ENCODE measurements around the gene OCA2. TPM values are rescaled to one million over a fixed set of nuclear protein-coding genes. Genes with fewer than 3 reads are reported as not detected.

Gene OCA2
- total RNA-seq, 1 donor from 2014 or later = 2.8 TPM

DNA sequence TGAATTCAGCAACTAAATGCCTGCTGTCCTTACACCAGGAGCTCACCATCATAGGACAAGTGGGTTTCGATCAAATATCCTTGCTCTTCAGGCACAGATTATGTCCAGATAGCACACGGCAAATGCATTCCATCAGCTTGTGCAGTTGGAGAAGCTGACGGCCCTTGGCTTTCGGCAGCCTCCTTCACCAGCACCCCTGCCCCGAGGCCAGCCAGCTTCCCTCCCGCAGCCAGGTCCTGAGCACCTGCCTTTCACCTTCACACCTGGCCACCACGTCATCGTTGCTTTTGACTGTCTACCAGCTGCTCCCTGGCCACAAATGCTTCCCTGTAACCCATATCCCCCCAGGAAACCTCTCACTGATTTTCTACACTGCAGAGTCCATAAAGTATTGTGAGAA is 355.5 kb downstream of the OCA2 start:
- Mint-ChIP-seq H3K27ac (no peak overlapping the region), H3K36me3 (no peaks in the 10 kb centered on the region), H3K27me3 (peaks cover 6% of the 10 kb centered on the region), H3K4me1 (ENCODE audit: unreplicated experiment) (peaks cover 9% of the 10 kb centered on the region), H3K9me3 (peaks cover 3% of the 10 kb centered on the region), H3K4me3 (no peak overlapping the region)
- TF ChIP-seq, protein P1, sequence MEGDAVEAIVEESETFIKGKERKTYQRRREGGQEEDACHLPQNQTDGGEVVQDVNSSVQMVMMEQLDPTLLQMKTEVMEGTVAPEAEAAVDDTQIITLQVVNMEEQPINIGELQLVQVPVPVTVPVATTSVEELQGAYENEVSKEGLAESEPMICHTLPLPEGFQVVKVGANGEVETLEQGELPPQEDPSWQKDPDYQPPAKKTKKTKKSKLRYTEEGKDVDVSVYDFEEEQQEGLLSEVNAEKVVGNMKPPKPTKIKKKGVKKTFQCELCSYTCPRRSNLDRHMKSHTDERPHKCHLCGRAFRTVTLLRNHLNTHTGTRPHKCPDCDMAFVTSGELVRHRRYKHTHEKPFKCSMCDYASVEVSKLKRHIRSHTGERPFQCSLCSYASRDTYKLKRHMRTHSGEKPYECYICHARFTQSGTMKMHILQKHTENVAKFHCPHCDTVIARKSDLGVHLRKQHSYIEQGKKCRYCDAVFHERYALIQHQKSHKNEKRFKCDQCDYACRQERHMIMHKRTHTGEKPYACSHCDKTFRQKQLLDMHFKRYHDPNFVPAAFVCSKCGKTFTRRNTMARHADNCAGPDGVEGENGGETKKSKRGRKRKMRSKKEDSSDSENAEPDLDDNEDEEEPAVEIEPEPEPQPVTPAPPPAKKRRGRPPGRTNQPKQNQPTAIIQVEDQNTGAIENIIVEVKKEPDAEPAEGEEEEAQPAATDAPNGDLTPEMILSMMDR (conservative IDR thresholded peaks at IDR 0.05) = no peak
- no peak for DNase-seq (ENCODE audit: extremely low spot score, unreplicated experiment)

DNA sequence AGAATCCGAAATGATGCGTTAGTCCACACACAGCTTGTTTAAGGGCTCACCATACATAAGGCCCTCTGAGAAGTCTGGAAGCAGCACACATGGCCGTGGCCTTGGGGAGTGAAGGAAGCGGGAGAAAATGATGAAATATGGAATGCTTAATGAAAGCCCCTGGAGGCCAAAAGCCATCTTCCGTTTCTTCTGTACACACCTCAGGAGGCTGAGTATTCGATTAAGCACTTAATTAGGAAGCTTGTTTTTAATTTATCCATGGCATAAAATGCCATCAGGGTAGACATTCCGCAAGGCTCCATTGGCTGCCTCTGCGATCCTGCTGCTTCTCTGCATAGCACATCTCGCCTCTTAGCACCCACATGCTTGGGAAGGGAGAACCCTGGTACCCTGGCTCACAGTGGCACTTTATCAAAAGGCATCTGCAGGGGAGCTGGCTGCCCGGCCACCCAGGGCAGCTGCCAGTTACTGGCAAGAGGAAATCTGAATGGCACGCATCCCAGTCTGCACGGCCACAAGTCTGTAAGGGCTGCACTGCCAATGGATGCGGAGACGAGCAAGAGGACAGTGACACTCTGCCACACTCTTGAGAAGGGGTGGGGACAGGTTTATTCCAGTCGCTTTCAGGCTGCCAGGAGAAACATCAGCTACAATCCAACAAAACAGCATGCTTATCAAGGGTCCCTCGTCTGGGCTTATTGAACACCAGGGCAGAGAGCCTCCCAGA is 356.2 kb downstream of the OCA2 start:
- TF ChIP-seq, protein P1 (conservative IDR thresholded peaks at IDR 0.05) = no peak
- no peak for DNase-seq (ENCODE audit: extremely low spot score, unreplicated experiment)
- H3K27me3 Mint-ChIP-seq = peaks cover 6% of the 10 kb centered on the region
- peaks cover 9% of the 10 kb centered on the region for H3K4me1 Mint-ChIP-seq (ENCODE audit: unreplicated experiment)
- H3K36me3 Mint-ChIP-seq = no peaks in the 10 kb centered on the region
- peaks cover 3% of the 10 kb centered on the region for H3K9me3 Mint-ChIP-seq
- no peak overlapping the region for H3K27ac Mint-ChIP-seq
- no peak overlapping the region for H3K4me3 Mint-ChIP-seq

DNA sequence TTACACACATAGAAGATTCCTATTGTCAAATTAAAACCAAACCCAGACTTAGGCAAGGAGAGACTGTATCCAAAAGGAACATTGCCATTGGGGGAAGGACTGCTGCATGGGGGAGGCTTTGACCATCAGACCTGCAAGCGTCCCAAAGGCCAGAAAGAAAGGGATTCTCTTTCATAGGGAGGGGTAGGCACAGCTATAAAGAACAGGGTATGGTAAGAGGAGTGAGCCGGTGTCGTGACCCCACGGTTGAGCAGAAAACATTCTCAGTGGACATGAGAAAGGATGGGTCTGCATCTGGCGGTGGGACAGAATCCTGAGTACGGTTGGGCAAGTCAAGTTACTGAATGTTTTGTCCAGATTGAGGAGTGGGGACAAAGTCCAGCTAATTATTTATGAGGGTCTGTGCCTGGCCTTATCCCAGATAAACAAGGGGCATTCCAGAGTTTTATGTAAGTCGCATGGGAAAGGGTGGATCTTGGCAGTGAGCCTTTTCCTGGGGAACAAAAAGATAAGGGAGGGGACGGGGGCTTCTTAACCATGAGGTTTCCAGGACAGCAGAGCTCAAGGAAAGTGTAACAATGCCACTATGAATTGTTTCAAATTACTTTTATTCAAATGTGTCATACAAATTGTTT is 357.8 kb downstream of the OCA2 start:
- Mint-ChIP-seq H3K4me1 (ENCODE audit: unreplicated experiment) (peaks cover 9% of the 10 kb centered on the region), H3K27me3 (peaks cover 6% of the 10 kb centered on the region), H3K9me3 (peaks cover 3% of the 10 kb centered on the region), H3K27ac (no peak overlapping the region), H3K36me3 (no peaks in the 10 kb centered on the region), H3K4me3 (no peak overlapping the region)
- TF ChIP-seq, protein P1 (conservative IDR thresholded peaks at IDR 0.05) = no peak
- no peak for DNase-seq (ENCODE audit: extremely low spot score, unreplicated experiment)

DNA sequence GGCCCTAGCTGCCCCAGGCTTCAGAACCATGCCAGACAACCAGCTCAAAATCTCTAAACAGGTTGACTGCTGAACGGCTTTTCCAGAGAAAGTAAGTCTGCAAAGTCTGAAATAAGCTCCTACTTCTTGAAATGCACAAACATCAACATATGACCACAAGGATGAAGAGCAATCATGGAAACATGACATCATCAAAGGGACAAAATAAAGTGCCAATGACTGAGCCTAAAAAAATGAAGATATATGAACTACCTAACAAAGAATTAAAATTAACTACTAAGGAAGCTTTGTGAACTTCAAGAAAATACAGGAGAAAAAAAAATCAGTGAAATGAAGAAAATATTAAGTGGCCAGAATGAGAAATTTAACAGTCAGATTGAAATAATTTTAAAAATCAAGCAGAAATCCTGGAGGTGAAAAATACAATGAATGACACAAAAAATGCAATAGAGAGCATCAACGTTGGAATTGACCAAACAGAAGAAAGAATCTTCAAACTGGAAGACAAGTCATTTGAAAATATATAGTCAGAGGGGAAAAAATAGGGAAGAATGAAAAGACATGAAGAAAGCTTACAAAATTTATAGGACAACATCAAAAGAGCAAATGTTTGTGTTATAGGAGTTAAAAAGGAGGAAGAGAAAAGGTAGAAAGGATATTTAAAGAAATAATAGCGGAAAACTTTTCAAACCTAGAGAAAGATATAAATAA is 364.2 kb downstream of the OCA2 start:
- H3K36me3 Mint-ChIP-seq = no peaks in the 10 kb centered on the region
- no peaks in the 10 kb centered on the region for H3K27me3 Mint-ChIP-seq
- no peaks in the 10 kb centered on the region for H3K4me1 Mint-ChIP-seq (ENCODE audit: unreplicated experiment)
- peaks cover 8% of the 10 kb centered on the region for H3K9me3 Mint-ChIP-seq
- DNase-seq (ENCODE audit: extremely low spot score, unreplicated experiment) = no peak
- no peak overlapping the region for H3K27ac Mint-ChIP-seq
- no peak overlapping the region for H3K4me3 Mint-ChIP-seq
- TF ChIP-seq, protein P1 (conservative IDR thresholded peaks at IDR 0.05) = no peak

DNA sequence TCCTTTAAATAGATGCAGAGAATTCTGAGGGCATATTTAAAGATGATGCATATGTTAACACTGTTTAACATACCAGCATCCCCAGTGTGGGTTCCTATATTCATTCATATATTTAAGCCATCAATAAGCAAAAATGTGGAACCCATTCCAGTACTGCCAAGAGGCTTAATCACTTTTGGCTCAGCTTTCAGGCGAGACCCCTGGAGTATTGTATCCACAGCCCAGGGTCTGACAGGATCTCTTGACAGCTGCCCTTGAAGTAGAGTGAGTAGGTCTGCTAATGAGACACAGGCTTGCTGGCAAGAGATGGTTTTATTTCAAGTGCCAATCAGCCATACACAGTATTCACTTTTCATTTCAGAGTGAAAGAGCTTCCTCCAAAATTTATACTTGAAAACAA is 367.3 kb downstream of the OCA2 start:
- Mint-ChIP-seq H3K4me1 (ENCODE audit: unreplicated experiment) (no peaks in the 10 kb centered on the region), H3K4me3 (no peak overlapping the region), H3K27me3 (peaks cover 4% of the 10 kb centered on the region), H3K27ac (no peak overlapping the region), H3K9me3 (peaks cover 5% of the 10 kb centered on the region), H3K36me3 (no peaks in the 10 kb centered on the region)
- no peak for DNase-seq (ENCODE audit: extremely low spot score, unreplicated experiment)
- TF ChIP-seq, protein P1 (conservative IDR thresholded peaks at IDR 0.05) = no peak

Measured in type B pancreatic cell (in vitro differentiated cells).